GM12874 (cell line): Measurements from ENCODE around the gene TMCC2.

Experiments
- TF ChIP-seq, protein P1 (sequence below): IDR thresholded peaks from 2 replicates; pipeline ENCODE4 v1.5.1; 2011; ENCODE audit warnings: low read depth, mild to moderate bottlenecking, control low read depth, low read length, moderate library complexity; ENCODE audit not compliant: insufficient read depth

TMCC2 gene

DNA sequence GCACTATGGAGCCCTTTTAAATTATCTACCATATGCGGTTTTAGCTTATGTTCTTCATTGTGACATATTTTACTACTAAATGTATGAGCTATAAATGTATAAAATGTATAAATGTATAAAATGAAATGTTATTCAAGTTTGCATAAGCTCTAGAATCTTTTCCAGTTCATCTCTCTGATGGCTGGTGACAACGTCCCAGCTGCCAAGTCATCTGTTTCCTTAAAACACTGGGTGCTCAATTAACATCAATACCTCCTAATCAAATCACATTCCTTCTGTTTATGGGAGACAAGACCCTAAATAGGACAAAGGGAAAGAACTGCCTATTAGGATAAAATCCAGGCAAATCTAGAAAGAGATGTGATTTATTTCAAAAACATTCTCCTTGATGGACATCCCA is 39.1 kb upstream of the TMCC2 start:
- TF ChIP-seq, protein P1, sequence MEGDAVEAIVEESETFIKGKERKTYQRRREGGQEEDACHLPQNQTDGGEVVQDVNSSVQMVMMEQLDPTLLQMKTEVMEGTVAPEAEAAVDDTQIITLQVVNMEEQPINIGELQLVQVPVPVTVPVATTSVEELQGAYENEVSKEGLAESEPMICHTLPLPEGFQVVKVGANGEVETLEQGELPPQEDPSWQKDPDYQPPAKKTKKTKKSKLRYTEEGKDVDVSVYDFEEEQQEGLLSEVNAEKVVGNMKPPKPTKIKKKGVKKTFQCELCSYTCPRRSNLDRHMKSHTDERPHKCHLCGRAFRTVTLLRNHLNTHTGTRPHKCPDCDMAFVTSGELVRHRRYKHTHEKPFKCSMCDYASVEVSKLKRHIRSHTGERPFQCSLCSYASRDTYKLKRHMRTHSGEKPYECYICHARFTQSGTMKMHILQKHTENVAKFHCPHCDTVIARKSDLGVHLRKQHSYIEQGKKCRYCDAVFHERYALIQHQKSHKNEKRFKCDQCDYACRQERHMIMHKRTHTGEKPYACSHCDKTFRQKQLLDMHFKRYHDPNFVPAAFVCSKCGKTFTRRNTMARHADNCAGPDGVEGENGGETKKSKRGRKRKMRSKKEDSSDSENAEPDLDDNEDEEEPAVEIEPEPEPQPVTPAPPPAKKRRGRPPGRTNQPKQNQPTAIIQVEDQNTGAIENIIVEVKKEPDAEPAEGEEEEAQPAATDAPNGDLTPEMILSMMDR = no peak

DNA sequence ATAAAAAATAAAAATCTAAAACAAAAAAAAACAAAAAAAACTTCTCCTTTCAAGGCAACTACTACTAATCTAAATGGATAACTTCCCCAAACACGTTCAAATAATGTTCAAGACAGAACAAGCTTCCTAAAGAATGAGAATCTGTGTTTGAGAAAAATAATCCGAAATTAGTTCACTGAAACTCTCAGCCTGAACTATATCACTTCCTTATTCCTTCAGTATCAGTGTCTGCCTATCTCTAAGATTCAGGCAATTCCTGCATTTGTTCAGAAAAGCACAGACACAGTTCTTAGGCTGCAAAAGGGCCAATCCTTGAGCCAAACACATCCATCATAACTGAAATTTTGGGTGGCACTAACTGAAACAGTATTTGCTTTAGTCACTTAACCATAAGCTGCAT is 38.6 kb upstream of the TMCC2 start:
- TF ChIP-seq, protein P1 = no peak

- TF ChIP-seq, protein P1 = no peak
Observed at GRCh38 chr1:205190845-205191577, 36.7 kb upstream of the TMCC2 start.

GRCh38 chr1:205191622-205192021 is 36.1 kb upstream of the TMCC2 start:
- TF ChIP-seq, protein P1 = no peak

DNA sequence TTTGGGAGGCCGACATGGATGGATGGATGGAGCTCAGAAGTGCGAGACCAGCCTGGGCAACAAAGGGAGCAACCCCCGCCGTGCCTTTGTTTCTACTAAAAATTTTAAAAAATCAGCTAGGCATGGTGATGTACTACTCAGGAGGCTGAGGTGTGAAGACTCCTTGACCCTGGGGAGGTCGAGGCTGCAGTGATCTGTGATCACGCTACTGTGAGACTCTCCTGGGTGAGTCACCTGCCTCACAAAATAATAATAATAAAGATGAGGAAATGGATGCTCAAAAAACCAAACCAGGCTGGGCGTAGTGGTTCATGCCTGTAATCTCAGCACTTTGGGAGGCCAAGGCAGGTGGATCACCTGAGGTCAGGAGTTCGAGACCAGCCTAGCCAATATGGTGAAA is 35.5 kb upstream of the TMCC2 start:
- TF ChIP-seq, protein P1 = no peak

- TF ChIP-seq, protein P1 = no peak
Observed at GRCh38 chr1:205199090-205199930, 28.4 kb upstream of the TMCC2 start.

- TF ChIP-seq, protein P1 = no peak
Observed at GRCh38 chr1:205199931-205200299, 27.8 kb upstream of the TMCC2 start.
